GM21825 (cell line): Measurements from ENCODE around the gene SNUPN.

Source experiments
- ATAC-seq: cut with Tn5 transposase; IDR thresholded peaks from one replicate; pipeline ENCODE4 v1.9.1; 2021; ENCODE audit warnings: mild to moderate bottlenecking, moderate library complexity; ENCODE audit not compliant: unreplicated experiment

The SNUPN gene

DNA sequence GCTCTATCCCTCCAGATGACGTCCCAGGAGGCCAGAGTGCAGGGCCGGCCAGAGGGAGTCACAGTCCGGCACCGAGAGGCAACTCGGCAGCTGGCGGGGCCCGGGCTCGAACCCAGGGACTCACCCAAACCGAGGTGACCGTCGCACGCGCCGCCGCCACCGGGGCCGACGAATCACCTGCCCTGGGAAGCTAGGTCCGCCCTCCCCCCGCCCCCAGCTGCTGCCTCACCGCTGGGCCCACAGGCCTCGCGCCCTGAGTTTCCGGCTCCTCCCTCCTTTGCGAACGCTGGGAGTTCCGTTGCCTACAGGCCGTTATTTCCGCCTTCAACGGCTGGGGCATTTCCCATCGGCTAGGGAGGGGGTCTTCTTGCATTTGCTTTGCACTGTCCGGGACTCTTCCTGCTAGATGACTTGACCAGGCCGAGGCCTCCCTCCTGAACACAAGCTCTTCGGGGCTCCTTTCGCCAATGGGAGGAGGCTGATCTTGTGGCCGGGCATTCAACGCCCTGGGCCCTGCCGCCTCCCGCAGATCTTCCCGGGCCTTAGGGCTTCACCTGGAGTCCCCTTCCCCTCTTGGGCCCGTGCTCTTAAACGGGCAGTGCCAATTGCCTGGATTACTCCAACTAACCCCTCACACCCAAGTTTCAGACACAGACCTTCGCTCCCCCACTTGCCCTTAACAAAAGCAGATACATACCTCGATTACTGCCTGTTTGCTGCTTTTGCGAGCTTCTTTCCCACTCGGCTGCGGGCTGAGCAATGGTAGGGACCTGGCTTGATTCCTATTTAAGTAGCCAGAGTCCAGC, at the start of gene SNUPN:
Gene SNUPN (minus strand): TSS at position 184 of the 806 bp plus-strand sequence. CDS start 4,674 bp downstream, outside the sequence.
- ATAC-seq: peak; percentile 78

DNA sequence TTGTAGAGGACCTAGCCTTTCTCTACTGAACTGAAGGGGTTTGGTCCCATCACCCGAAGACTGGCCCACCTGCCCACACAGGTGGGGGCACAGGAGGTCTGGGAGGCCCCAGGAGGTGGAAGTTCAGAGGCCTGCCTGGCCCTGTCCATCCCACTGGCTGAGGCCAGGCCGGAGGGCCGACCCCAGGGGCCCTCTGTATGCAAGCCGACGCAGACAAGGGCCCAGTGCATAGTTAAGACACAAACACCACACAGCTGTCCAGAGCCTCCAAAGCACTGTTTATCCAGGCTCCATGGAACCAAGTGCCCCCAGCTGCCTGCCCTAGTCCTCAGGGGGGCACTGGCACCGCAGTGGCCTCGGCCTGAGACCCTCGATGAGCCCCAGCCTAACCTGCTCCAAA, 48.8 kb upstream of the SNUPN start:
- no peak for ATAC-seq

DNA sequence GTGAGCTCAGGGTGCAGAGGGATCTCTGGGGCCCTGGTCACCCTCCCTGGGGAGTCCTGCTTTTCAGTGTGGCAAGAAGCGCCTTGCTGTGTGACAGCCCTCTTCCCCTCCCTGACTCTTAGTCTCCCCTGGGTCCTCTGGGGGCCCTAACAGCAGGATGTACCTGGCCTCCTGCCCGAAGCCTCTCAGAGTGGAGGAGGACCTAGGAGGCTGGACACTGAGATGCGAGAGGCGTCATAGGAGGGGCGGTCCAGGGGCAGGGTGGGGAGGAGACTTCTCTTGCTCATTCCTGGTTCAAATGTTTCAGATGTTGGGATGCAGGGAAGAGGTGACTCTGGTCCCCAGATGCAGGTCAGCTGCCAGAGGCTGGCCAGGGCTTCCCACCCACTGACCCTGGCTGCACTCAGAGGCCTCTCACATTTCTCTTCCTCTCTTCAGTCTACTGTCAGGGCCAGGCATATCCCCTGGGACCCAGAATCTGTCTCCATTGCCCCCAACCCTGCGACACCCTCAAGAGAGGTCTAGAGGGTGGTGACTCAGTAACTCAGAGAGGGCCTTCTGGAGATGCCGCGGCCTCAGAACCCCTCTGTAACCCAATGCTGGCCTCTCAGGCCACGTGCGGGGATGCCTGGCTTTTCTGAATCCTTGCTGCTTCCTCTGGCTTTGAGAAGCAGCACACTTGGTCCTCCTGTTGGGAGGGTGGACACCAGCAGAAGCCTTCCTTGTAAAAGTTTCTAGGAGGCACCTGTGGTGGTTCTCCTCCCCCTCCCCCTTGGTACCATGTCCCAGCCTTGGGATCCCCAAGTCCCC, 48.1 kb upstream of the SNUPN start:
- ATAC-seq: no peak

DNA sequence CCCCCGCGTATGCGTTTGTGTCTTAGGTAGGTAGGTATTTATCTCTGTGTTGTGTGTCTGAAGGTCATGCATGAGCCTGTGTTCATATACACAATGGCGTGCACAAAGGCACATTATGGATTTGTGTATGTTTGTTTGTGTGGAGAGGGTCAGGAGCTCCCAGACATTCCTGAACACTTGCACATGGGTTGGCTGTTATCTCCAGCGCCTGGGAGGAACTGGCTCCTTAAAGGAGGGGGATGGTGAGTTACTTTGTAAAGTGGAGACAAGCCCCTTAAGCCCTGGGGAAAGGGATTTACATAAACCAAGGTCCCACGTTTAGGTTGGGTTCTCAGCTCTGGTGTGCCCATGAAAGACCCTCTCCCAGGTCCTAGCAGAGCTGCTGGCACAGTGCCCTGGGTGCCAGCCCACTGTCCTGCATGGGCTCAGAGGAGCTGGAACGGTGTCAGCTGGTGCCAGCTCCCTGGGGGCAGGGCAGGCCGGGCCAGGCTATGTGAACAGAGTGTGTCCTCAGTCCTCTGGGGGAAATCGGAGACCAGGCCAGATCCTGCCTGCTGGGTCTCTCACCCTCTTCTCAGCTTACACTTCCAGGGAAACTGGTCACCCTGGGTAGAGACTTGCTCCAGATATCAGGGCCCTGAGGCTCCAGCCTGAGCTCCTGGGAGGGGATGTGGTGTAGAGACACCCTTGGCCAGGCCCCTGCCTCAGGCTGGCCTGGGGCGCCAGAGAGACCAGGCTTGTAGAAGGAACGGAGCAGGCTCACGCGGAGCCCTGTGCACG, 47.3 kb upstream of the SNUPN start:
- ATAC-seq: no peak

DNA sequence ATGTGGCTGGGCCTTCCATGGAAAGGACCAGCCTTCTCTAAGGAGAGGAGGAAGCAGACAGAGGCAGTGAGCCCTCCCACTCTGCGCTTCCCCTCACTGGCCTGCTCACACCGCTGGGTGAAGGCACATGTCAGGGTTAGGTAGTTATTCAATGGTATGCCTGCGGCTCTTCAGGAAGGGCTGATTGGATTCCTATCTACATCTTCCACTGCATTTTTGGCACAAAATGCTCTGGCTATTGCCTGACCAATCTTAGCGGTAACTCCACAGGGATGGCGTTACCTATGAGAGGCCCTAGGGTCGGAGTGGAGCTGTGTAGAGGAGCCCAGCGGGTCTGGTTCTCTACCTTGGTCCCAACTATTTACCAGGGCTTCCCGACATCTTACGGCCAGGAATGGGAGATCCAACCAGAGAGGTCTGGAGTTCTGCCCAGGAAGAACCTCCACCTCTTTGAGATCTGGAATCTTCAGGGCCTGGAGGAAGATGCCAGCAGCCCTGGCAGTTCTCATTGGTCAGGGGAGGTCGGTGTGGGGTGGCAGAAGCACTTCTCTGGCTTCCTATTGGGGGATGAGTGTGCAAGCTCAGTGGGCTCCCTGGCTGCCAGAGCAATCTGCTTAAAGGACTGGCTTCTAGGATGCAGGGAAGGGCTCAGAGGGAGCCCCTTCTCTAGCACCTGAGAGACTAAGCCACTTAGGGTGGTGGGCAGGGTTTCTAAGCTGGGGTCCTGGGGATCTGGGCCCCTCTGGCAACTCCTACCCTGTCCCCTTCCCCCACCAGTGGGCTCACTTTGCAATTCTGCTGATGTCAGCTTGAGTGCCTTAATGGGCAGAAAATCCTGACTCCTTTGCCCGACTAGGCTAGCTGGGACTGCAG, 46.4 kb upstream of the SNUPN start:
- no peak for ATAC-seq

DNA sequence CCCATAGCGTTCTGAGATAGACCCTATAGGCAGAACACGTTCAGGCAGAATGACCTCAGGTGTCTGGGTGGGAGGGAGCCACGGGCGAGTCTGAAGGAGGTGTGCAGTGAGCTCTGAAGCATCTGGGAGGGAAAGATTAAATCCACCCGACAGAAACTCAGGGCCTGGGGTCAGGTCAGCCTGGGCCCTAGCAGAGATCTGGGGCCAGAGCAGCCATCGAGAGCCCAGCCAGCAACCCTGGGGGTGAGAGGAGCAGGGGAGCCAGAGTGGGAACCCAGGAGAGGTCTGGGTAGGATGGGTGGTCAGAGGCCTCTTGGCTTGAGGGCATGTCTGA, 44.3 kb upstream of the SNUPN start:
- ATAC-seq: no peak

DNA sequence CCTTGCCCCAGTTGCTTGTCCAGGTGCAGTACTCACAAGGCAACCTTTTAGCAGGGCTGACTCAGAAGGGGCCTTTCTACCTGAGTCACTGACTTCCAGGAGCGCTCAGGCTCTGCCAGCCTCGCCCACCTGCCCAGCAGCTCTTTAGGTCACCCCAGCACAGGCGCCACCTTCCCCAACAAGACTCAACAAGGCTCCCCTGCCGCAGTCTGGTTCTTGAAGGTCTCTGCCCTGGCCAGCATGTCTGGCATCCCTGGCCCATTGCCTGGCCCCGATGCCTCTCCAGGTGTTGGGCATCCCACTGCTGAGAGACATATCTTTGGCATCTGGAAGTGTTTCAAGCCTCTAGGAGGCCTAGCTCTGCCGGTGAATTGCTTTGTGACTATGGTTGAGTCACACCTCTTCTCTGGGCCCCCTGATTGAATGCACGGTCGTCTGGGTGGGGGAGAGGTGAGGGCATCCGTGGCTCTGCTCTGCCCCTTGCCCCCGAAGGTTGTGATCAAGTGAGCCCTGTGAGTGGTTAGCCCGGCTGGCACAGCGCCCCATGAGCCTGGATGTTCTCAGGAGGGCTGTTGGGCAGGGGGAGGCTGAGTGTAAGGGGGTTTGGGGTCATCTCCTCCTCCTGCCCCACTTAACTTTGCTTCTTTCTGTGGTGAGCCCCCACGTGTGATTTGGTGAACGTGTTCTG, 43.8 kb upstream of the SNUPN start:
- no peak for ATAC-seq

DNA sequence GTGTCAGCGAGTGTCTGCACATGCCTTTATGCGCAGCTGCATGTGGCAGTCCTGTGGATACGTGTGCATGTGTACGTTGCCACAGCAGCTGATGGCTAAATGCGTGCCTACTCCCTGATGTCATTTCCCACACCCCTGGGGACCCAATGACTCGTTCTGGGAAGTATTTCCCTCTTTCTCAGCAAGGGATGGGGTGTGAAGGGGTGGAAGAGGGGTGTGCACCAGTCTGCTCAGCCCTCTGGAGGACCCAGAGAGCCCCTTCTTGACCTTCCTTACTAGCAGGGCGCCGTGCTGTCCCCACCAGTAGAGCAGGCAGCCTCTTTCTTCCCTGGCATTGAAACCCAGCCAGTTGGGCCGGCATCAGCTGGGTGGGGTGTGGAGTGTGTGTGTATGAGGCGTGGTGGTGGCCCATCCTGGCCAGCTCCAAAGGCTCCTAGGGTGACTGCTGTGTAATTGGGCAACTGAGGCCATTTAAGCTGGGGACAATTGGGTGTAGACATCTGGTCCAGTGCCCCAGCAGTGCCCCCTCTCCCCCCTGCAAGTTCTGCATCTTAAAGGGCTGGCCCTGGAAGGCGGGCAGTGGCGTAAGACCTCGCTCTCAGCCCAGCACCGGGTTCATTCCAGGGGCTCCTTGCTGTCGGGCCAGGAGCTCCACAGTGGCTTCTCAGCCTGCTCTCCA, 41.4 kb upstream of the SNUPN start:
- no peak for ATAC-seq

DNA sequence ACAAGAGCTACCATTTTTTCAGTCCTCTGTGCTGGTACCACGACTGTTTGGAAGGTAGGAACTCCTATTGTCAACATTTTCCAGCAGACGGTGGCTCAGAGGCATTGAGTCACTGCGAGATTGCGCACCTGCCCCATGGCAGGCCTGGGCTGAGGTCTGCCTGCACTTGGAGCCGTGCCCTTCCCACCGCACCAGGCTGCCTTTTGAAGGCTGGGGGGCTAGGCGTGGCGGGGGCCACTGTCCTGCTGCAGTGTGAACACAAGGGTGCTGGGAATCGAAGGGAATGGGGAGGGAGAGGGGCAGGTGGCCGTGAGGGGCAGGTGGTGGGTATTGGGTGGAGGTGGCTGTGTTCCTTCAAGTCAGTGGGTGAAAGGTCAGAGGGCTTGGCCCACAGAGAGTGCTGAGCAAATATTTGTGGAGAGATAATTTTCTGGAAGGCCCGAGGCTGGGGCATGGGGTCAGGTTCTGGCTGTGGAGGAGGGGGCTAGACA, 38.5 kb upstream of the SNUPN start:
- no peak for ATAC-seq

DNA sequence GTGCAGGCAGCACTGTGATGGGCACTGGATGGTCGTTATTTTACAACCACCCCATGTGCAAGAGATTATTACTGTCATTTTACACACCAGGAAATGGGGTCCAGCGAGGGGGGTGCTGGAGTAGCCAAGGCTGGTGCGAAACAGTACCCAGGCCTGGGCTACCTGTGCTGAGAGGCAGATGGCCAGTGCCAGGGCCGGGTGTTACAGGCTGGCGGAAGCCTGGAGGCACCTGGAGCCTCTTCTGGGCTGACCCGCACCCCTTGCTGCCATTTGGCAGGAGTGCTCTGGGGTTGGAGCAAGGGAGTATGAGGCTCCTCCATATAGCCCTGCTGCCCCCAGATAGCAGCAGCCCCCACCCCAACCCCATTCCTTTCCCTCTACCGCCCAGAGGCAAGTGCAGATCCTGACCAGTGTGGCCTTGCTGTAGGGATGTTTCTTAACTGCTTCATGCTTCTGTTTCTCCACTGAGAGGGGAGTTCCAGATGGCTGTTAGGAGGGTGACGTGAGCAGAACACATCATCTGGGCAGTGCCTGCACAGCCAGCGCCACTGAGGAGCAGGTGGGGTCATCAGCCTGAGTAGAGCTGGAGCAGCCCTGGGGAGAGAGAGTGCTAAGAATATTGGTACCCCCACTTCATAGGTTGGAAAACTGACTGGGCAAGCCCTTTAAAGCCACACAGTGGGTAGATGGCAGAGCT, 37.4 kb upstream of the SNUPN start:
- no peak for ATAC-seq

DNA sequence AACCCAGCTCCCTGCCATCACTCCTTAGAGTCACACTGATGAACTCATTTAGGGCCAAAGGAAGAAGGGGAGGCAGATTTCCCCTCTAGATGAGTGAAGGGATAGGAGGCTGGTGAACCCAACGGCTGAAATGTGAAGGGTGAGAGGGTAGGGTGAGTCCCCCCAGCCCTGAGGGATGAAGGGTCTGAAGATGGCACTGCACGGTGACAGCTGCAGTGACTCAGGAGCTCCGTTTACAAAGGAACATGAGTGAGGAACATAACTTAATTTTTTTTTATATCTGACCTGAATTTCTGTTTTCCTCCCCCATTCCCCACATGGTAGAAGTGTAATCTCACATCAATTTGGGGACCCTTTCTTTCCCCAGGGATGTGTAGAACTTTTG, 36.2 kb upstream of the SNUPN start:
- no peak for ATAC-seq

DNA sequence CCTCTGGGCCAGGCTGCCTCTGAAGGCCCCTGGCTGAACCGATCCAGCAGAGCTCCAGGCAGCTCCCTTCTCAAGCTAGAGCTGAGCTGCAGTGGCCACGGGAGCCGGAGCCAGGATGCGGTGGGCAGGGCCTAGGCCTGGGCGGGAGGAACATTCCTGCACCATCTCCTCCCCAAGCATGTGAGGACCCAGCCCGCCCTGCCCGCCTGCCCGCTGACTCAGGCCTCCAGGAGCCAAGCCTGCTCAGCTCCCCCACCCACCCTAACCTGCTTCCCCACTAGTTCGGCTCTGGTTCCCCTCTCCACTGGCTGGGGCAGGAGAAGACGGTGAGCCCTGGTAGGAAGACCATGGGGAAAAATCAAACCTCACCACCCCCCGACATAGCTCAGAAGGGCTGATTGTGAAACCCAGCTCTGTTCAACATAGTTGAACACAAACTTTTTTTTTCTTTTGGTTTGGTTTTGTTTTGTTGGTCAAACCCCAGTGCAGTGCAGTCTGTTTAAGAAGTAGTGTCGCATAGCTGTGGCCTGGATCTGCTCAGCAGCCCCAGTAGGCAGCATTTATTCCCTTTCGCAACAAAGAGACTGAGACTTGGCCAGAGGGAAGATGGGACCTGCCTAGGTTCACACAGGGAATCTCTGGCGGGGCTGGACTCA, 35.7 kb upstream of the SNUPN start:
- no peak for ATAC-seq

DNA sequence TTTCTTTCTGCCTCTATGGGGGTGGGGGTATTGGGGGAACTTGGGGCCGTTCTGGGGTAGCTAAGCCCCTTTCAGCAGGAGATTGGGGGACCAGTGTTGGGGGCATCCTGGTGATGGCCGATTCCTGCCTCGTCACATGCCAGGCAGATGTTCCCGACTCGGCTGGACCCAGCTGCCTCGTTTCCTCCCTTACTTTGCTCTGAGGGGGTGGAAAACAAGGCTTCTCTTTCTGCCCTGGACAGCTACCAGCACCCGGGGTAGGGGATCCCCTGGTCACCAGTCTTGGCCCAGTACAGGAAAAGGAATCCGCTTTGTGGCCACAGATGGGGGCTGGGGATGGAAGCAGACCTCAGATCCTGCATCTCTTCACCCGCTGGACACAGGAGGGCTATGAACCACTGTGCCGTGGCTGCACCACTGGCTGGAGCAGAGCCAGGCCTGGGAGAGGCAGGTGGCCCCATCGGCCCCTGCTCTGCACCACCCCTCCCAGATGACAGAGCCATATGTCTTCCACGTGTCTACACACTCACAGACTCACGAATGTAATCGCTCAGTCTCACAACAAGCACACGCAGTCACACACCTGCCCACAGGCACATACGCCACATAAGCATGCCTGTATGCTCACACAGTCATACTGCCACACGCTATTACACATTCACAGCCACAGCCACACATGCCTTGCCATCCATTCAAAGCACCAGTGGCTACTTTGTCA, 34.6 kb upstream of the SNUPN start:
- no peak for ATAC-seq

DNA sequence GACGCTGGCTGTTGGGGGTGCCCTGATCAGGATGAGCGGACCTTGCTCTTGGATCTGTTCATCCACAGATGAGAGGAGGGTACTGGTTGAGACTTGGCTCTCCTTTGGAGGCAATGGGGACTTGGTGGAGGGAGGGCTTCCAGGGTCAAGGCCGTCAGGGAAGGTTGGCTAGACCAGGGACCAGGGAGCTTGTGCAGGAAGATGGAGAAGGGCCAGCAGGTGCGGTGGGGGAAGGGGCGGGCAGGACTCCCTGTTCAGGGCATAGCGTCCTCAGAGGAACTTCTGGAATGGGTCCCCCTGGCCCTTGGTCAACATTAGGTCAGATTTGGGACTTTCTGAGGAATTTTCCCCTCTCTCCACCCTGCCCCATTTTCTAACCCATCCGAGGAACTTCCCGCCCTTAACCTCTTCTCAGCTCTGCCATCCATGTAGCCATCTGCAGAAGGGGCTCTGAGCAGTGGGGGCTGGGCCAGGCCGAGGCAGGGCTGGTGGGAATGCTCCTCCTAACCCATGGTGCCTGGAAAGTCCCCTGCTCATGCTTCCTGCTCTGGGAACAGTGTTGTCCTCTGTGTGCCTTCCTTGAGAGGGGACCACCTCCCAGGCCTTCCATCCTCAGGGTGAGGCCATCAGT, 33.7 kb upstream of the SNUPN start:
- no peak for ATAC-seq

DNA sequence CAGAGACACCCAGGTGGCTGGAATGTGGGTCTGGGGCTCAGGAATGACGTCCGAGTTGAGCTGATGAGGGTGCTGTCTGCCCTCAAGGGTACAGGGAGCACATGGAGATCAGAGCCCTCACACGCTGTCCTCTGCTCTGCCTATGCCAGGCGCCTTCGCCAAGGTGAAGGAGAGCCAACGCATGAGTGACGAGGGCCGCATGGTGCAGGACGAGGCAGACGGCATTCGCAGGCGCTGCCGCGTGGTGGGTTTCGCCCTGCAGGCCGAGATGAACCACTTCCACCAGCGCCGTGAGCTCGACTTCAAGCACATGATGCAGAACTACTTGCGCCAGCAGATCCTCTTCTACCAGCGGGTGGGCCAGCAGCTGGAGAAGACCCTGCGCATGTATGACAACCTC, 31.3 kb upstream of the SNUPN start:
- ATAC-seq: no peak

DNA sequence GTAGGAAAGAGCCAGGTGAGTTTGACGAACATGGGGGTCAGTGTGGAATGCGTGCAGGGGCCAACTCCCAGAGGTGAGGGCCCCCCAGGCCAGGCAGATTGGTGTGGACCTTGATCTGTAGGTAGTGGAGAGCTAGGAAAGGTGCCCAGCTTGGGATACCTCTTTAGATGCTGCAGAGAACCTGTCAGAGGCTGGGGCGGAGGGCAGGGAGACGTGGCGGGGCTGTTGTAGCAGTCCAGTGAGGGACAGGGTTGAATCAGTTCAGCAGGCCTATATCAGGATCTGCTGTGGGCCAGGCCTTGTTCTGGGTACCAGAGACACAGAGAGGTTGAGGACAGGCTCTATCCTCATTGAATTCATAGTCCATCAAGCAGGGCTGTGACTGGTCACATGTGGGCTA, 30.8 kb upstream of the SNUPN start:
- no peak for ATAC-seq

DNA sequence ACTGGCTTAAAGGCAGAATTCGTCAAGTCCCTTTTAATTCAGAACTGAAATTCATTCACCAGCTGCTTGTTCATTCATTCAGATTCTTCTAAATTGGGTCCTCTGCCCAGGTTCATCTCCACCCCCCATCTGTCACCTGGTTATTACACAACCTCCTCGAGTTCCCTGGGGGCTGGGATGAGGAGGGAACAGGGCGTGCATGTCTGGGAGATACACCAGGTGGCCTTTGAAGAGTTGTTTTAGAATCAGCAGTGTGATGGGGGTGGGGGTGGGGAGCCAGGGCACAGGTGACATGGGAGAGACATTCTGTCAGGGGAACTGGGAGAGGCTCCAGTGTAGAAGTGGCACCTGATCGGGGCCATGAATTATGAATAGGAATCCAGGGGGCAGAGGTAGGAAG, 30.4 kb upstream of the SNUPN start:
- no peak for ATAC-seq
